A549 (cell line): ENCODE results near the gene RAPGEF4. TPM values are rescaled to one million over a fixed set of nuclear protein-coding genes. Genes with fewer than 3 reads are reported as not detected.

ENCODE experiments used
- ATAC-seq, 2 experiments: fragments of 200-7000 bp in 1 of 2; fragments of >200 bp in 1 of 2; cut with Nextera tagmentation in 1 of 2; cut with Tn5 transposase in 1 of 2; 3 replicates each; pipeline versions ENCODE4 v1.8.0 to v1.9.1; 2018 to 2020; ENCODE audit warnings: mild to moderate bottlenecking in 1 of 2, moderate library complexity in 1 of 2
- CTCF ChIA-PET: fragments of 300-600 bp; sonication (Branson Sonifier 250); formaldehyde crosslinking; extraction: SDS; loops from one replicate; lab custom pipeline; 2021; ENCODE audit warnings: antibody characterized with exemption, inconsistent platforms; lab: Yijun Ruan, JAX
- POLR2A ChIA-PET: fragments of 350-600 bp; formaldehyde crosslinking; extraction: SDS; loops from one replicate; lab custom pipeline; 2021; ENCODE audit warnings: antibody characterized with exemption, inconsistent platforms; lab: Yijun Ruan, JAX
- DNase-seq, 2 experiments: peaks; one replicate each; pipeline versions ENCODE4 v3.0.0 to v3.0.0-alpha.2; 2011 to 2016; ENCODE audit warnings: low read depth in 1 of 2, low spot score in 1 of 2
- FAIRE-seq: peaks from 2 replicates; lab custom pipeline; 2011; peaks lifted over from hg19 to GRCh38; lab: Jason Lieb, UNC
- H3K27ac ChIP-seq, 2 experiments: fragments of >200 bp; sonication (Bioruptor Twin); formaldehyde crosslinking; 3 replicates each; pipeline ENCODE4 v1.5.1; 2016 to 2017
- H3K4me1 ChIP-seq: fragments of >200 bp; sonication (Bioruptor Twin); formaldehyde crosslinking; 3 replicates; pipeline ENCODE4 v1.6.1; 2016
- H3K4me2 ChIP-seq: fragments of >200 bp; sonication (Bioruptor Twin); formaldehyde crosslinking; 3 replicates; pipeline ENCODE4 v1.6.1; 2016
- H3K4me3 ChIP-seq: fragments of >200 bp; sonication (Bioruptor Twin); formaldehyde crosslinking; 3 replicates; pipeline ENCODE4 v1.5.1; 2016
- H3K9me3 ChIP-seq: fragments of >200 bp; sonication (Bioruptor Twin); formaldehyde crosslinking; 3 replicates; pipeline ENCODE4 v1.6.1; 2016
- CHD4 ChIP-seq: fragments of 200-600 bp; sonication (generic); IDR thresholded peaks from 2 replicates; pipeline ENCODE4 v1.6.1; 2016; ENCODE audit warnings: antibody characterized with exemption, mild to moderate bottlenecking, borderline replicate concordance
- EHMT2 ChIP-seq: fragments of 200-600 bp; sonication (generic); IDR thresholded peaks from 2 replicates; pipeline ENCODE4 v1.6.1; 2016; ENCODE audit warnings: antibody characterized with exemption, low read depth, mild to moderate bottlenecking, moderate library complexity
- ESRRA ChIP-seq: fragments of 150-350 bp; IDR thresholded peaks from 2 replicates; pipeline ENCODE4 v1.6.1; 2014; ENCODE audit warnings: mild to moderate bottlenecking, low read length, borderline replicate concordance
- FOSL2 ChIP-seq, 2 experiments: fragments of 450-650 bp in 1 of 2; fragments of >200 bp in 1 of 2; sonication (Bioruptor Twin) in 1 of 2; formaldehyde crosslinking; IDR thresholded peaks; 2 replicates each; pipeline versions ENCODE4 v1.5.0 to v1.6.1; 2016 to 2020; ENCODE audit warnings: mild to moderate bottlenecking in 1 of 2, moderate library complexity in 1 of 2
- HDAC2 ChIP-seq: fragments of 200-600 bp; sonication (generic); IDR thresholded peaks from 2 replicates; pipeline ENCODE4 v1.6.1; 2016
- KDM5A ChIP-seq: fragments of 200-600 bp; sonication (generic); IDR thresholded peaks from 2 replicates; pipeline ENCODE4 v1.6.1; 2016; ENCODE audit warnings: antibody characterized with exemption, mild to moderate bottlenecking
- MAZ ChIP-seq: fragments of 150-350 bp; IDR thresholded peaks from 2 replicates; pipeline ENCODE4 v1.6.1; 2014; ENCODE audit warnings: antibody characterized with exemption, low read depth, low read length, borderline replicate concordance
- RARB ChIP-seq: fragments of 250-450 bp; sonication (Bioruptor Pico); IDR thresholded peaks from 2 replicates; pipeline ENCODE4 v1.8.0; 2021; ENCODE audit warnings: mild to moderate bottlenecking, moderate library complexity
- RCOR1 ChIP-seq: fragments of 150-350 bp; IDR thresholded peaks from 2 replicates; pipeline ENCODE4 v1.6.1; 2014; ENCODE audit warnings: antibody characterized with exemption, low read length, low read depth
- RNF2 ChIP-seq: fragments of 200-600 bp; sonication (generic); IDR thresholded peaks from 2 replicates; pipeline ENCODE4 v1.6.1; 2016; ENCODE audit warnings: low read depth, mild to moderate bottlenecking, antibody characterized with exemption, moderate library complexity, borderline replicate concordance
- SREBF2 ChIP-seq: fragments of 450-650 bp; IDR thresholded peaks from 2 replicates; pipeline ENCODE4 v1.6.1; 2014; ENCODE audit warnings: mild to moderate bottlenecking, moderate library complexity
- TFCP2L1 ChIP-seq: fragments of 250-450 bp; sonication (Bioruptor Pico); IDR thresholded peaks from 2 replicates; pipeline ENCODE4 v1.5.0; 2021; ENCODE audit warnings: mild to moderate bottlenecking
- ZNF302 ChIP-seq: fragments of 250-450 bp; sonication (Bioruptor Pico); IDR thresholded peaks from 2 replicates; pipeline ENCODE4 v1.9.0; 2021; ENCODE audit warnings: inconsistent platforms, mild to moderate bottlenecking, moderate library complexity
- WGBS: methylation state at CpG from one replicate; pipeline ENCODE4 v1.1.6; 2017; ENCODE audit errors: missing lambda C conversion rate; 5-methylcytosine and 5-hydroxymethylcytosine counted together
- polyA plus RNA-seq, 4 experiments: library from polyadenylated mRNA; depleted of rRNA in 3 of 4; stranded (reverse); fragments of >200 nt; fragmentation: RNase III in 1 of 4; extraction: RNeasy Plus Mini Kit Qiagen cat#74134 plus additional on column Dnase treatment in 1 of 4; gene quantifications; 2 replicates in 3 of 4; 3 replicates in 1 of 4; pipeline ENCODE4 v1.2.3, GENCODE V29; 2011 to 2017
- TF ChIP-seq, protein P1 (sequence below): fragments of 200-600 bp; sonication (generic); IDR thresholded peaks from 2 replicates; pipeline ENCODE4 v1.6.1; 2016; ENCODE audit warnings: antibody characterized with exemption, mild to moderate bottlenecking, moderate library complexity
- TF ChIP-seq, protein P2 (sequence below): fragments of >200 bp; sonication (Bioruptor Twin); formaldehyde crosslinking; IDR thresholded peaks from 3 replicates; pipeline ENCODE4 v1.6.1; 2016
- TF ChIP-seq, protein P3 (sequence below): IDR thresholded peaks from 2 replicates; pipeline ENCODE4 v1.6.1; 2012; ENCODE audit warnings: low read depth, borderline replicate concordance

RAPGEF4 gene
- polyA plus RNA-seq, 2 of the 4 experiments (the other 2 are of a cell fraction) = 0.18 to 1.1 TPM

DNA sequence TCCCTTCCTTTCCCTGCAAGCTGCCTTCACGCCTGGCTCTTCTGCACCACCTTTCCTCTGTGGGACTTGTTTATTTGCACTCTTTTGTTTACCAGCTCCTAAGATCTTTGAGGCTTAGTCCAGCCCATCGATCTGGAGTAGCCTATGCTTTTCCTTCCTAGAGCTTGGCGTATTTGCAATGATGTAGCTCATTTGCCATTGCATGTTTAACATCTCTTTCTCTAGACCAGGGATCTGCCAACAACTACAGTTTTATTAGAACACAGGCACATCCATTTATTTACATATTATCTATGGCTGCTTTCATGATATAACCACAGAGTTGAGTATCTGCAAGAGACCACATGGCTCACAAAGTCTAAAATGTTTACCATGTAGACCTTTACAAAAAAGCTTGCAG lies 150.4 kb downstream of the RAPGEF4 start:
- TF ChIP-seq, protein P1, sequence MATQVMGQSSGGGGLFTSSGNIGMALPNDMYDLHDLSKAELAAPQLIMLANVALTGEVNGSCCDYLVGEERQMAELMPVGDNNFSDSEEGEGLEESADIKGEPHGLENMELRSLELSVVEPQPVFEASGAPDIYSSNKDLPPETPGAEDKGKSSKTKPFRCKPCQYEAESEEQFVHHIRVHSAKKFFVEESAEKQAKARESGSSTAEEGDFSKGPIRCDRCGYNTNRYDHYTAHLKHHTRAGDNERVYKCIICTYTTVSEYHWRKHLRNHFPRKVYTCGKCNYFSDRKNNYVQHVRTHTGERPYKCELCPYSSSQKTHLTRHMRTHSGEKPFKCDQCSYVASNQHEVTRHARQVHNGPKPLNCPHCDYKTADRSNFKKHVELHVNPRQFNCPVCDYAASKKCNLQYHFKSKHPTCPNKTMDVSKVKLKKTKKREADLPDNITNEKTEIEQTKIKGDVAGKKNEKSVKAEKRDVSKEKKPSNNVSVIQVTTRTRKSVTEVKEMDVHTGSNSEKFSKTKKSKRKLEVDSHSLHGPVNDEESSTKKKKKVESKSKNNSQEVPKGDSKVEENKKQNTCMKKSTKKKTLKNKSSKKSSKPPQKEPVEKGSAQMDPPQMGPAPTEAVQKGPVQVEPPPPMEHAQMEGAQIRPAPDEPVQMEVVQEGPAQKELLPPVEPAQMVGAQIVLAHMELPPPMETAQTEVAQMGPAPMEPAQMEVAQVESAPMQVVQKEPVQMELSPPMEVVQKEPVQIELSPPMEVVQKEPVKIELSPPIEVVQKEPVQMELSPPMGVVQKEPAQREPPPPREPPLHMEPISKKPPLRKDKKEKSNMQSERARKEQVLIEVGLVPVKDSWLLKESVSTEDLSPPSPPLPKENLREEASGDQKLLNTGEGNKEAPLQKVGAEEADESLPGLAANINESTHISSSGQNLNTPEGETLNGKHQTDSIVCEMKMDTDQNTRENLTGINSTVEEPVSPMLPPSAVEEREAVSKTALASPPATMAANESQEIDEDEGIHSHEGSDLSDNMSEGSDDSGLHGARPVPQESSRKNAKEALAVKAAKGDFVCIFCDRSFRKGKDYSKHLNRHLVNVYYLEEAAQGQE = no peak
- TF ChIP-seq ZNF302 (CRISPR knock-in tag) = no peak
- TF ChIP-seq RARB (CRISPR knock-in tag) = no peak
- no peak for TF ChIP-seq FOSL2 (IDR thresholded peaks at IDR 0.05)
- TF ChIP-seq FOSL2 (CRISPR knock-in tag; IDR thresholded peaks at IDR 0.05) = no peak
- TF ChIP-seq, protein P2, sequence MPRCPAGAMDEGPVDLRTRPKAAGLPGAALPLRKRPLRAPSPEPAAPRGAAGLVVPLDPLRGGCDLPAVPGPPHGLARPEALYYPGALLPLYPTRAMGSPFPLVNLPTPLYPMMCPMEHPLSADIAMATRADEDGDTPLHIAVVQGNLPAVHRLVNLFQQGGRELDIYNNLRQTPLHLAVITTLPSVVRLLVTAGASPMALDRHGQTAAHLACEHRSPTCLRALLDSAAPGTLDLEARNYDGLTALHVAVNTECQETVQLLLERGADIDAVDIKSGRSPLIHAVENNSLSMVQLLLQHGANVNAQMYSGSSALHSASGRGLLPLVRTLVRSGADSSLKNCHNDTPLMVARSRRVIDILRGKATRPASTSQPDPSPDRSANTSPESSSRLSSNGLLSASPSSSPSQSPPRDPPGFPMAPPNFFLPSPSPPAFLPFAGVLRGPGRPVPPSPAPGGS = no peak
- TF ChIP-seq ESRRA = no peak
- TF ChIP-seq, protein P3, sequence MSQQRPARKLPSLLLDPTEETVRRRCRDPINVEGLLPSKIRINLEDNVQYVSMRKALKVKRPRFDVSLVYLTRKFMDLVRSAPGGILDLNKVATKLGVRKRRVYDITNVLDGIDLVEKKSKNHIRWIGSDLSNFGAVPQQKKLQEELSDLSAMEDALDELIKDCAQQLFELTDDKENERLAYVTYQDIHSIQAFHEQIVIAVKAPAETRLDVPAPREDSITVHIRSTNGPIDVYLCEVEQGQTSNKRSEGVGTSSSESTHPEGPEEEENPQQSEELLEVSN = no peak
- no peak for TF ChIP-seq MAZ
- no peak for TF ChIP-seq HDAC2
- no peak for TF ChIP-seq SREBF2
- DNase-seq = no peak
- Histone ChIP-seq H3K4me1 (no peaks in the 10 kb centered on the region), H3K4me2 (no peak overlapping the region), H3K27ac (no peak overlapping the region), H3K9me3 (no peaks in the 10 kb centered on the region), H3K4me3 (no peak overlapping the region)
- 45% methylated on average over 3 of the region's 3 CpGs for WGBS
- FAIRE-seq = no peak
- POLR2A ChIA-PET = no interaction called here
- CTCF ChIA-PET = no interaction called here
- no peak for ATAC-seq

DNA sequence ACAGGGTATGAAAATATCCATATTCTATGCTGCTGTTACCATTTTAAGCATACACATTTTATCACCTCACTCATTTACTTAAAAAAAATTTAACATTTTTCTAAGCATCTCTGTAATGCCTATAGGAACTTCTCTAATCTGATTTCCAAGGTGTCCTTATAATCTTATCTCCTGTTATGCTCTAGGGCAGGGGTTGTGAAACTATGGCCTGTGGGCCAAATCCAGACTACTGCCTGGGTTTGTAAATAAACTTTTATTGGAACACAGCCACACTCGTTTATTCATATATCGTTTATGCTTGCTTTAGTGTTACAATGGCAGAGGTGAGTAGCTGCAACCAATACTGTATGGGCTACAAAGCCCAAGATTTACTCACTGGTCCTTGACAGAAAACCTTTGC lies 151.6 kb downstream of the RAPGEF4 start:
- 53% methylated on average over 2 of the region's 2 CpGs for WGBS
- ATAC-seq = no peak
- no peaks in the 10 kb centered on the region for H3K9me3 ChIP-seq
- H3K4me2 ChIP-seq = no peak overlapping the region
- no peak overlapping the region for H3K4me3 ChIP-seq
- H3K27ac ChIP-seq = no peak overlapping the region
- no peaks in the 10 kb centered on the region for H3K4me1 ChIP-seq
- no peak for FAIRE-seq
- CTCF ChIA-PET = interaction anchor here (1.2 kb wide), 1 partner anchor 82 kb away, joined by 3 read pairs; no protein-coding TSS in a partner anchor
- DNase-seq = no peak
- POLR2A ChIA-PET = no interaction called here
- TF ChIP-seq RNF2 = no peak
- TF ChIP-seq EHMT2 = no peak
- no peak for TF ChIP-seq RCOR1
- no peak for TF ChIP-seq HDAC2
- TF ChIP-seq CHD4 = no peak
- no peak for TF ChIP-seq KDM5A
- no peak for TF ChIP-seq TFCP2L1 (CRISPR knock-in tag)
- TF ChIP-seq, protein P1 = no peak
- TF ChIP-seq MAZ = no peak
